ENCODE measurements around the gene HM13. TPM values are rescaled to one million over a fixed set of nuclear protein-coding genes. Genes with fewer than 3 reads are reported as not detected.

The HM13 gene
- total RNA-seq, 1 experiment from 2014 or later: 103 TPM

- Mint-ChIP-seq H3K4me3 (no peak overlapping the region), H3K27me3 (ENCODE audit: low read depth) (no peaks in the 10 kb centered on the region), H3K4me1 (peaks cover 57% of the 10 kb centered on the region), H3K36me3 (peaks cover 10% of the 10 kb centered on the region), H3K27ac (peak overlapping the region; percentile 74; the same call in 1 of the 2 replicates), H3K9me3 (no peaks in the 10 kb centered on the region)
- DNase-seq (ENCODE audit: low spot score) (peak; percentile 78), ATAC-seq (peak; percentile 27)
- TF ChIP-seq SMAD4 (CRISPR knock-in tag; IDR thresholded peaks at IDR 0.05) (no peak), NR1H2 (CRISPR knock-in tag; IDR thresholded peaks at IDR 0.05) (no peak), NFE2L1 (CRISPR knock-in tag; IDR thresholded peaks at IDR 0.05) (no peak), GABPB1 (CRISPR knock-in tag; IDR thresholded peaks at IDR 0.05) (0 out of 2 replicates have a peak, but pooled peaks have one; percentile 4), PRRX2 (CRISPR knock-in tag; IDR thresholded peaks at IDR 0.05) (no peak), SP1 (CRISPR knock-in tag; conservative IDR thresholded peaks at IDR 0.05) (peak; percentile 18; the same call in 1 of the 2 replicates)
- TF ChIP-seq, protein P1, sequence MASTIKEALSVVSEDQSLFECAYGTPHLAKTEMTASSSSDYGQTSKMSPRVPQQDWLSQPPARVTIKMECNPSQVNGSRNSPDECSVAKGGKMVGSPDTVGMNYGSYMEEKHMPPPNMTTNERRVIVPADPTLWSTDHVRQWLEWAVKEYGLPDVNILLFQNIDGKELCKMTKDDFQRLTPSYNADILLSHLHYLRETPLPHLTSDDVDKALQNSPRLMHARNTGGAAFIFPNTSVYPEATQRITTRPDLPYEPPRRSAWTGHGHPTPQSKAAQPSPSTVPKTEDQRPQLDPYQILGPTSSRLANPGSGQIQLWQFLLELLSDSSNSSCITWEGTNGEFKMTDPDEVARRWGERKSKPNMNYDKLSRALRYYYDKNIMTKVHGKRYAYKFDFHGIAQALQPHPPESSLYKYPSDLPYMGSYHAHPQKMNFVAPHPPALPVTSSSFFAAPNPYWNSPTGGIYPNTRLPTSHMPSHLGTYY (CRISPR knock-in tag; IDR thresholded peaks at IDR 0.05): no peak
- TF ChIP-seq, protein P2, sequence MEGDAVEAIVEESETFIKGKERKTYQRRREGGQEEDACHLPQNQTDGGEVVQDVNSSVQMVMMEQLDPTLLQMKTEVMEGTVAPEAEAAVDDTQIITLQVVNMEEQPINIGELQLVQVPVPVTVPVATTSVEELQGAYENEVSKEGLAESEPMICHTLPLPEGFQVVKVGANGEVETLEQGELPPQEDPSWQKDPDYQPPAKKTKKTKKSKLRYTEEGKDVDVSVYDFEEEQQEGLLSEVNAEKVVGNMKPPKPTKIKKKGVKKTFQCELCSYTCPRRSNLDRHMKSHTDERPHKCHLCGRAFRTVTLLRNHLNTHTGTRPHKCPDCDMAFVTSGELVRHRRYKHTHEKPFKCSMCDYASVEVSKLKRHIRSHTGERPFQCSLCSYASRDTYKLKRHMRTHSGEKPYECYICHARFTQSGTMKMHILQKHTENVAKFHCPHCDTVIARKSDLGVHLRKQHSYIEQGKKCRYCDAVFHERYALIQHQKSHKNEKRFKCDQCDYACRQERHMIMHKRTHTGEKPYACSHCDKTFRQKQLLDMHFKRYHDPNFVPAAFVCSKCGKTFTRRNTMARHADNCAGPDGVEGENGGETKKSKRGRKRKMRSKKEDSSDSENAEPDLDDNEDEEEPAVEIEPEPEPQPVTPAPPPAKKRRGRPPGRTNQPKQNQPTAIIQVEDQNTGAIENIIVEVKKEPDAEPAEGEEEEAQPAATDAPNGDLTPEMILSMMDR (IDR thresholded peaks at IDR 0.05): peak; percentile 85
- TF ChIP-seq, protein P3, sequence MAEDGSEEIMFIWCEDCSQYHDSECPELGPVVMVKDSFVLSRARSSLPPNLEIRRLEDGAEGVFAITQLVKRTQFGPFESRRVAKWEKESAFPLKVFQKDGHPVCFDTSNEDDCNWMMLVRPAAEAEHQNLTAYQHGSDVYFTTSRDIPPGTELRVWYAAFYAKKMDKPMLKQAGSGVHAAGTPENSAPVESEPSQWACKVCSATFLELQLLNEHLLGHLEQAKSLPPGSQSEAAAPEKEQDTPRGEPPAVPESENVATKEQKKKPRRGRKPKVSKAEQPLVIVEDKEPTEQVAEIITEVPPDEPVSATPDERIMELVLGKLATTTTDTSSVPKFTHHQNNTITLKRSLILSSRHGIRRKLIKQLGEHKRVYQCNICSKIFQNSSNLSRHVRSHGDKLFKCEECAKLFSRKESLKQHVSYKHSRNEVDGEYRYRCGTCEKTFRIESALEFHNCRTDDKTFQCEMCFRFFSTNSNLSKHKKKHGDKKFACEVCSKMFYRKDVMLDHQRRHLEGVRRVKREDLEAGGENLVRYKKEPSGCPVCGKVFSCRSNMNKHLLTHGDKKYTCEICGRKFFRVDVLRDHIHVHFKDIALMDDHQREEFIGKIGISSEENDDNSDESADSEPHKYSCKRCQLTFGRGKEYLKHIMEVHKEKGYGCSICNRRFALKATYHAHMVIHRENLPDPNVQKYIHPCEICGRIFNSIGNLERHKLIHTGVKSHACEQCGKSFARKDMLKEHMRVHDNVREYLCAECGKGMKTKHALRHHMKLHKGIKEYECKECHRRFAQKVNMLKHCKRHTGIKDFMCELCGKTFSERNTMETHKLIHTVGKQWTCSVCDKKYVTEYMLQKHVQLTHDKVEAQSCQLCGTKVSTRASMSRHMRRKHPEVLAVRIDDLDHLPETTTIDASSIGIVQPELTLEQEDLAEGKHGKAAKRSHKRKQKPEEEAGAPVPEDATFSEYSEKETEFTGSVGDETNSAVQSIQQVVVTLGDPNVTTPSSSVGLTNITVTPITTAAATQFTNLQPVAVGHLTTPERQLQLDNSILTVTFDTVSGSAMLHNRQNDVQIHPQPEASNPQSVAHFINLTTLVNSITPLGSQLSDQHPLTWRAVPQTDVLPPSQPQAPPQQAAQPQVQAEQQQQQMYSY (CRISPR knock-in tag; IDR thresholded peaks at IDR 0.05): no peak
- TF ChIP-seq, protein P4, sequence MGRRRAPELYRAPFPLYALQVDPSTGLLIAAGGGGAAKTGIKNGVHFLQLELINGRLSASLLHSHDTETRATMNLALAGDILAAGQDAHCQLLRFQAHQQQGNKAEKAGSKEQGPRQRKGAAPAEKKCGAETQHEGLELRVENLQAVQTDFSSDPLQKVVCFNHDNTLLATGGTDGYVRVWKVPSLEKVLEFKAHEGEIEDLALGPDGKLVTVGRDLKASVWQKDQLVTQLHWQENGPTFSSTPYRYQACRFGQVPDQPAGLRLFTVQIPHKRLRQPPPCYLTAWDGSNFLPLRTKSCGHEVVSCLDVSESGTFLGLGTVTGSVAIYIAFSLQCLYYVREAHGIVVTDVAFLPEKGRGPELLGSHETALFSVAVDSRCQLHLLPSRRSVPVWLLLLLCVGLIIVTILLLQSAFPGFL (CRISPR knock-in tag; IDR thresholded peaks at IDR 0.05; ENCODE audit: borderline replicate concordance): no peak
- TF ChIP-seq, protein P5, sequence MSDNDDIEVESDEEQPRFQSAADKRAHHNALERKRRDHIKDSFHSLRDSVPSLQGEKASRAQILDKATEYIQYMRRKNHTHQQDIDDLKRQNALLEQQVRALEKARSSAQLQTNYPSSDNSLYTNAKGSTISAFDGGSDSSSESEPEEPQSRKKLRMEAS (CRISPR knock-in tag; IDR thresholded peaks at IDR 0.05): 0 out of 2 replicates have a peak, but pooled peaks have one; percentile 13
- TF ChIP-seq, protein P6, sequence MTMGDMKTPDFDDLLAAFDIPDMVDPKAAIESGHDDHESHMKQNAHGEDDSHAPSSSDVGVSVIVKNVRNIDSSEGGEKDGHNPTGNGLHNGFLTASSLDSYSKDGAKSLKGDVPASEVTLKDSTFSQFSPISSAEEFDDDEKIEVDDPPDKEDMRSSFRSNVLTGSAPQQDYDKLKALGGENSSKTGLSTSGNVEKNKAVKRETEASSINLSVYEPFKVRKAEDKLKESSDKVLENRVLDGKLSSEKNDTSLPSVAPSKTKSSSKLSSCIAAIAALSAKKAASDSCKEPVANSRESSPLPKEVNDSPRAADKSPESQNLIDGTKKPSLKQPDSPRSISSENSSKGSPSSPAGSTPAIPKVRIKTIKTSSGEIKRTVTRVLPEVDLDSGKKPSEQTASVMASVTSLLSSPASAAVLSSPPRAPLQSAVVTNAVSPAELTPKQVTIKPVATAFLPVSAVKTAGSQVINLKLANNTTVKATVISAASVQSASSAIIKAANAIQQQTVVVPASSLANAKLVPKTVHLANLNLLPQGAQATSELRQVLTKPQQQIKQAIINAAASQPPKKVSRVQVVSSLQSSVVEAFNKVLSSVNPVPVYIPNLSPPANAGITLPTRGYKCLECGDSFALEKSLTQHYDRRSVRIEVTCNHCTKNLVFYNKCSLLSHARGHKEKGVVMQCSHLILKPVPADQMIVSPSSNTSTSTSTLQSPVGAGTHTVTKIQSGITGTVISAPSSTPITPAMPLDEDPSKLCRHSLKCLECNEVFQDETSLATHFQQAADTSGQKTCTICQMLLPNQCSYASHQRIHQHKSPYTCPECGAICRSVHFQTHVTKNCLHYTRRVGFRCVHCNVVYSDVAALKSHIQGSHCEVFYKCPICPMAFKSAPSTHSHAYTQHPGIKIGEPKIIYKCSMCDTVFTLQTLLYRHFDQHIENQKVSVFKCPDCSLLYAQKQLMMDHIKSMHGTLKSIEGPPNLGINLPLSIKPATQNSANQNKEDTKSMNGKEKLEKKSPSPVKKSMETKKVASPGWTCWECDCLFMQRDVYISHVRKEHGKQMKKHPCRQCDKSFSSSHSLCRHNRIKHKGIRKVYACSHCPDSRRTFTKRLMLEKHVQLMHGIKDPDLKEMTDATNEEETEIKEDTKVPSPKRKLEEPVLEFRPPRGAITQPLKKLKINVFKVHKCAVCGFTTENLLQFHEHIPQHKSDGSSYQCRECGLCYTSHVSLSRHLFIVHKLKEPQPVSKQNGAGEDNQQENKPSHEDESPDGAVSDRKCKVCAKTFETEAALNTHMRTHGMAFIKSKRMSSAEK (CRISPR knock-in tag; IDR thresholded peaks at IDR 0.05; ENCODE audit: borderline replicate concordance): no peak
- ChIA-PET POLR2A (interaction anchor here (0.6 to 3.2 kb wide), 6 partner anchors 9 to 43 kb away, joined by 3 to 25 read pairs (median 6); partner anchors contain the start of gene ID1), CTCF (interaction anchor here (0.6 to 15.0 kb wide), 27 partner anchors 9 to 851 kb away, joined by 3 to 927 read pairs (median 4); partner anchors contain the start of genes BCL2L1, HM13, ID1 and TPX2)
Observed at GRCh38 chr20:31569163-31570020, 55.1 kb downstream of the HM13 start.

Measured in WTC11 (cell line).